C4-2B (cell line): ENCODE measurements around the gene IER3.

Source experiments
- H3K27ac ChIP-seq: fragments of 450-650 bp; 2 replicates; pipeline ENCODE4 v1.5.1; 2017
- CTCF ChIP-seq: fragments of 450-650 bp; conservative IDR thresholded peaks from 2 replicates; pipeline ENCODE4 v1.5.1; 2017; ENCODE audit warnings: mild to moderate bottlenecking
- ZFX ChIP-seq: fragments of 450-650 bp; IDR thresholded peaks from 2 replicates; pipeline ENCODE4 v1.6.1; 2017

IER3 gene

DNA sequence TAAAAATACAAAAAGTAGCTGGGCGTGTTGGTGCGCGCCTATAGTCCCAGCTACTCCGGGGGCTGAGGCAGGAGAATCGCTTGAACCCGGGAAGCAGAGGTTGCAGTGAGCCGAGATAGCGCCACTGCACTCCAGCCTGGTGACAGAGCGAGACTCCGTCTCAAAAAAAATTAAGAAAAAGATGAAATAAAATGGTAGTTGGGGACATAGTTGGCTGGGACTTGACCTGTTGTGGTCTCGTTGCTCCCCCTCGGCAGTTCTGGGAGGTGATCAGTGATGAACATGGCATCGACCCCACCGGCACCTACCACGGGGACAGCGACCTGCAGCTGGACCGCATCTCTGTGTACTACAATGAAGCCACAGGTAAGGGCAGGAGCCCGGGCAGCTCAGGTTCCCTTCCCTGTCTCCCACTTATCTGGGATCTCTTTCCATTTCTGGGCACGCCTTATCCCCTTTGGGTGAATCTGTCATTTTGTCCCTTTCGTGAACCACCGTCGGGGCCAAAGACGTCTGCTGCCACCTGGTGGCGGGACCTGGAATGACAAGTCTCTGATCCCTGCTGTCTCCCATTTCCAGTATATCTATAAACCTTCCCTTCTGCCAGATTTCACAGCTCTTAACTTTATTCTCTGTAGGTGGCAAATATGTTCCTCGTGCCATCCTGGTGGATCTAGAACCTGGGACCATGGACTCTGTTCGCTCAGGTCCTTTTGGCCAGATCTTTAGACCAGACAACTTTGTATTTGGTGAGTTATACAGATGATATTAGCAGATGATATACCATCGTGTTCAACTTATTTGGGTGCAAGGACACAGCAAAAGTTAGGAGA is 21.9 kb downstream of the IER3 start:
- peak overlapping the region; percentile 93 for H3K27ac ChIP-seq

DNA sequence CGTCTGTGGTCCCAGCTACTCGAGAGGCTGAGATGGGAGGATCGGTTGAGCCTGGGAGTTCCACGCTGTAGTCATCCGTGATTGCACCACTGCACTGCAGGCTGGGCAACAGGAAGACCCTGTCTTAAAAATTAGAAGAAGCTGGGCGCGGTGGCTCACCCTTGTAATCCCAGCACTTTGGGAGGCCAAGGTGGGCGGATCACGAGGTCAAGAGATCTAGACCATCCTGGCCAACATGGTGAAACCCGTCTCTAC is 22.4 kb downstream of the IER3 start:
- H3K27ac ChIP-seq: peak overlapping the region; percentile 93

More for the DNA sequence above, 21.9 kb downstream of the IER3 start:
- TF ChIP-seq ZFX (no peak), CTCF (peak; percentile 97)

DNA sequence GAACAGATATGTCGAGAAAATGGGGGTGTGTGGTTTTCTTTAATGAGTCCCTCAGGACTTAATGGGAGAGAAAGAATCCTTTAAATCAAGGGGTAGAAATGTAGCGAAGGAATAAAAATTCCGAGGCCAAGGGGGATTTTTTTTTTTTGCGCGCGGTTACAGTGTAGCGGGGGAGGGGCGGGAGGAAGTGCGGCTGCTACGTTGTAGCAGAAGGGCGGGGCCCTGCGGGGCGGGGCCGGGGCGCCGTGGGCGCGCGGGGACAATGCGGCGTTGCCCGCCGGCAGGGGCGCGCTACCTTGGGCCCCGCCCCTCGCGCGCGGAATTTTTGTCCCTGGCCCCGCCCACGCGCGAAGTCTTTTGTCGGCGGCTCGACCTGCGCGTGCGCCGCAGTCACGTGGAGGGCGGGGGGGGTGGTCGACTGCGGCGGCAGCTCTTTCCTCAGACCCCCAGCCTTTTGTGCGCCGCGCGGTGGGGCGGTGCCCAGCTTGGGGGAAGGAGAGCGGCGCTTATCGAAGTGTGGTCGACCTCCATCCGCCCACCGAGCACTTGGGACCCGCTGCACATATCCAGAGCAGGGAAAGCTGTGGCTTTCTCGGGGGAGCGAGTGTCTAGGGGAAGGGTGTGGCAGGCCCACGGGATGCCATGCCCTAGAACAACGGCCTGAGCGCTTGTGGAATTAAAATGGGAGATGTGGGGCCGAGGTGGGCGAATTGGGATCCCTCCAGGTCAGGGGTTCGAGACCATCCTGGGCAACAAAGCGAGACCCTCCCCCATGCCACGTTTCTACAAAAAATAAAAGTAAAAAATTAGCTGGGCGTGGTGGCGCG is 22.9 kb downstream of the IER3 start:
- H3K27ac ChIP-seq: peak overlapping the region; percentile 93
- TF ChIP-seq ZFX: no peak
- TF ChIP-seq CTCF: no peak; the same call in 1 of the 2 replicates

- TF ChIP-seq ZFX (no peak), CTCF (no peak)
- H3K27ac ChIP-seq: peak overlapping the region; percentile 93
Measured at GRCh38 chr6:30720738-30721197, 23.6 kb downstream of the IER3 start.

DNA sequence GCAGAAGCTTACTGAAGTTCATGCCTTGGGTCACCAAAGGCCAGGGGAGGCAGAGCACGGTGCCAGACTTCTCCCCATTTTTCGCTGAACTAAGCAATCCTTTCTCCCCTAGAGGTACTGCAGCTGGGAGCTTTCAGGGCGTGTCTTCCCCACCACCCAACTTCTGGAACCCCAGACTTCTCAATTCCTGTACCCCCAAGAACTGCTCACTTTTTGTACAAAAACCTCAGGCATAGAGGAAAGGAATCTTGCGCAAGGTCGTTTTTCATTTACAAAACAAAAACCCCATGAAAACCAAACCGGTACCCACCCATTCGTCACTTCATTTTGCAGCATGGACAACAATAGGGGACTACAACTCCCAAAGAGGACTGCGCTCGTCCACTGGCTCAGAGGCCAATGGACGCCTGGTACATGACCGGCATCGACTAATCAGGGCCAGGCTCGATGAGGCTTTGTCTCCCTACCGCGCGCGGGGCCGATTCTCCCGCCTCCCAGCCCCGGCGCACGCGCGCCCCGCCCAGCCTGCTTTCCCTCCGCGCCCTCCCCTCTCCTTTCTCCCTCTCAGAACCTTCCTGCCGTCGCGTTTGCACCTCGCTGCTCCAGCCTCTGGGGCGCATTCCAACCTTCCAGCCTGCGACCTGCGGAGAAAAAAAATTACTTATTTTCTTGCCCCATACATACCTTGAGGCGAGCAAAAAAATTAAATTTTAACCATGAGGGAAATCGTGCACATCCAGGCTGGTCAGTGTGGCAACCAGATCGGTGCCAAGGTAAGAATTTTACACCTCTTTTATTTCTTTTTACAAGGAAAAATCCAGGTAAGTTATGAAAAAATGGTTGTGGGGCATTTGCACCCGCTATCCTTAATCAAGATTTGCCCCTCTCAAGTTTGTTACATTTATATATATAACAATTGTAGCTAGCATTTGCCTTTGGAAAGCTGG is 24.3 kb downstream of the IER3 start, which contains the start of gene TUBB:
TSS of gene TUBB (plus strand) at position 562 of the 947 bp plus-strand sequence. CDS start at position 717, 155 bp downstream.
- peak within 1 kb of the TSS; percentile 93 for H3K27ac ChIP-seq
- TF ChIP-seq CTCF (no peak), ZFX (no peak)

DNA sequence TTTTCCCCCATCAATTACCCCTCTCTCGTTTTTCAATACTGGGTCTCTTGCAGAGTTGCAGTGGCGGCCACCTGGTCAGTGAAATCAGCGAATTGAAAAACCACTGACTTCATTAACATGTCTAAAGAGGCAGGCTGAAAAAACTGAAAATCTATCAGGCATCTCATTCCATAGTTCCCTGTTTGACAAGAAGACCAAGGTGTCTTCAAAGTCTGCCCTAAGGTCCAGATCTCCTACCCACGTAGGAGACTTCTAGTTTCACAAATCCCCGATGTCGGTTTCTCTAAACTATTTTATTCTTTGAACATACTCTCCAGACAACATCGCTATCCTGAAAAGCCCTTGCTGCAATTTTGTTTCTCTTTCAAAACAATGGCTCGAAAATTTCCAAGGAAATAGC is 25.0 kb downstream of the IER3 start:
- H3K27ac ChIP-seq: peak overlapping the region; percentile 93
- no peak for TF ChIP-seq CTCF
- TF ChIP-seq ZFX: no peak

GRCh38 chr6:30717845-30718720 is 26.3 kb downstream of the IER3 start:
- H3K27ac ChIP-seq: peak overlapping the region; percentile 93
